ENCODE data around the gene CFL1.
"Not testable (repeated sequence)": the region's sequence is repeated elsewhere in the genome, so short reads cannot be mapped to it uniquely, and the experiment has no call there.

Gene CFL1
- total RNA-seq, result 347 to 507 reads per million in 2 donors

GRCh38 chr11:65857853-65858680 lies at the start of gene CFL1:
TSS of gene CFL1 (minus strand) at chr11:65858180. CDS start at chr11:65858099, 81 bp downstream.
- peak; percentile 94 for DNase-seq

GRCh38 chr11:65906602-65907001 lies 48.6 kb upstream of the CFL1 start:
- DNase-seq, result no peak

GRCh38 chr11:65903715-65904114 lies 45.7 kb upstream of the CFL1 start:
- DNase-seq, result no peak

GRCh38 chr11:65903068-65903481 lies 45.1 kb upstream of the CFL1 start:
- DNase-seq, result no peak

GRCh38 chr11:65900899-65901180 lies 42.9 kb upstream of the CFL1 start:
- no peak for DNase-seq

- DNase-seq, result peak; percentile 93
Observed at GRCh38 chr11:65900125-65900898, 42.3 kb upstream of the CFL1 start, which contains the start of gene FOSL1. TSS of gene FOSL1 (minus strand) at chr11:65900388. CDS start at chr11:65900339, 49 bp downstream.

- DNase-seq, result peak; percentile 52
Observed at GRCh38 chr11:65899356-65900124, 41.6 kb upstream of the CFL1 start.

- DNase-seq, result no peak
Observed at GRCh38 chr11:65898656-65899355, 40.8 kb upstream of the CFL1 start.

GRCh38 chr11:65897020-65897471 lies 39.1 kb upstream of the CFL1 start:
- no peak for DNase-seq

- DNase-seq, result no peak
Observed at GRCh38 chr11:65896034-65896999, 38.3 kb upstream of the CFL1 start.

GRCh38 chr11:65895482-65895981 lies 37.6 kb upstream of the CFL1 start:
- no peak for DNase-seq

GRCh38 chr11:65894034-65894591 lies 36.1 kb upstream of the CFL1 start:
- DNase-seq, result no peak

- no peak for DNase-seq
Observed at GRCh38 chr11:65892661-65893317, 34.8 kb upstream of the CFL1 start.

GRCh38 chr11:65892137-65892540 lies 34.2 kb upstream of the CFL1 start:
- not testable (repeated sequence) for DNase-seq

GRCh38 chr11:65891219-65892136 lies 33.5 kb upstream of the CFL1 start:
- no peak for DNase-seq

GRCh38 chr11:65890324-65891218 lies 32.6 kb upstream of the CFL1 start, which contains the start of gene CCDC85B:
TSS of gene CCDC85B (plus strand) at chr11:65890673. CDS start at chr11:65890784, 111 bp downstream.
- peak; percentile 98 for DNase-seq

- DNase-seq, result peak; percentile 95
Observed at GRCh38 chr11:65888163-65888814, 30.3 kb upstream of the CFL1 start, which contains the start of gene FIBP. TSS of gene FIBP (minus strand) at chr11:65888471. CDS start at chr11:65888418, 53 bp downstream.
